GM12801 (cell line): ENCODE results near the gene TIAM2.

Experiments
- TF ChIP-seq, protein P1 (sequence below): IDR thresholded peaks from one replicate; pipeline ENCODE4 v1.5.1; 2011; ENCODE audit warnings: control low read depth; ENCODE audit not compliant: insufficient read length; ENCODE audit errors: extremely low read depth

The TIAM2 gene

DNA sequence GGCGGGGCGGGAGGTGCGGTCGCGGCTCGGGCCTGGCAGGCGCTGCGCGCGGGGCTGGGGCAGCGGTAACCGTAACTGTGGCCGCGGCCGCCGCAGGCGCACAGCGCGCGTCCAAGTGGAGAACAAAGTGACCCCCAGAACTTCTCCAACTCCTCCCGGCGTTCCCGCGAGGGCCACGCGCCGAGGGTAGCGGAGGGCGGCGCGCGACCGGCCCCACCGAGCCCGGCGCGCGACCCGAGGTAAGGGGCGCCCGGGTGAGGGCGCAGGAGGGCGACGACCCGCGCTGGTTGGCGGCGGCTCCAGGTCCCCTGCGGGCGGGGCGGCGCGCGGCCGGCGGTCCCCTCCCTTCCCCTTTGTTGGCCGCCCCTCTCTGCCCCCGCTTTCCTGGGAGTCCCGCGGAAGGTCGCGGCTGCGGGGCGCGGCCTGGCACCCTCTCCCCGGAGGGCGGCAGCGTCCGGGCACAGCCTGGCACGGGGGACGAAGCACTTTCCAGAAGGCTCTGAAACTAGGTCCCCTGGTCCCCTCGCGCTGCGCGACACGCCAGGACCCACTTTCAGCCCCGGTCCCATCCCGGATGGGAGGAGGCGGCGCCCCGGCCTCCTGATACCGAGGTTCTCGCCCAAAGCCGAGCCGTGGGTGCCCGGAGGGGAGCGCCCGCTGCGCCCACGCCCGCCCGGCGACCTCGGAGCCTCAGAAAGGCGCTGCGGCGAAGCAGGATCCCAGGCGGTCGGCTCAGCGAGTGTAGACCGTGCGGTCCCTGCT lies at the start of gene TIAM2:
Gene TIAM2 (plus strand): TSS at position 62 of the 762 bp plus-strand sequence. CDS start 133,909 bp downstream, outside the sequence.
- TF ChIP-seq, protein P1, sequence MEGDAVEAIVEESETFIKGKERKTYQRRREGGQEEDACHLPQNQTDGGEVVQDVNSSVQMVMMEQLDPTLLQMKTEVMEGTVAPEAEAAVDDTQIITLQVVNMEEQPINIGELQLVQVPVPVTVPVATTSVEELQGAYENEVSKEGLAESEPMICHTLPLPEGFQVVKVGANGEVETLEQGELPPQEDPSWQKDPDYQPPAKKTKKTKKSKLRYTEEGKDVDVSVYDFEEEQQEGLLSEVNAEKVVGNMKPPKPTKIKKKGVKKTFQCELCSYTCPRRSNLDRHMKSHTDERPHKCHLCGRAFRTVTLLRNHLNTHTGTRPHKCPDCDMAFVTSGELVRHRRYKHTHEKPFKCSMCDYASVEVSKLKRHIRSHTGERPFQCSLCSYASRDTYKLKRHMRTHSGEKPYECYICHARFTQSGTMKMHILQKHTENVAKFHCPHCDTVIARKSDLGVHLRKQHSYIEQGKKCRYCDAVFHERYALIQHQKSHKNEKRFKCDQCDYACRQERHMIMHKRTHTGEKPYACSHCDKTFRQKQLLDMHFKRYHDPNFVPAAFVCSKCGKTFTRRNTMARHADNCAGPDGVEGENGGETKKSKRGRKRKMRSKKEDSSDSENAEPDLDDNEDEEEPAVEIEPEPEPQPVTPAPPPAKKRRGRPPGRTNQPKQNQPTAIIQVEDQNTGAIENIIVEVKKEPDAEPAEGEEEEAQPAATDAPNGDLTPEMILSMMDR: no peak

DNA sequence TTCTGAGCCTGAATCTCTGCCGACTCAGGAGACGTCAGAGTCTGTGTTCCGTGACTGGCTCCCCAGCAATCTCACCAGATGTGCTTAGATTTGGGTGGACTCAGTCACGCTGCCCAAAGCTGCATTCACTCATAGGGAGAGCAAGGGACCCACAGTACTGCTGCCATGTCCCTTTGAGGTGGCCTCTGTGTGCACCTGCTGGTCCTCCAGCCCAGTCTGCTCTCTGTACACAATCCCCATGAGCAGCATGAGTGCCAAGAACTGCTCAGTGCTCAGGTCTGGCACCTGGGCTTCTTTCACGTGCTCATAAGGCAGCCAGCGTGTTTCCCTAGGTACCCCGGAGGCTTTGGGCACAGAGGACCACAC lies 44.2 kb upstream of the TIAM2 start:
- TF ChIP-seq, protein P1: no peak

DNA sequence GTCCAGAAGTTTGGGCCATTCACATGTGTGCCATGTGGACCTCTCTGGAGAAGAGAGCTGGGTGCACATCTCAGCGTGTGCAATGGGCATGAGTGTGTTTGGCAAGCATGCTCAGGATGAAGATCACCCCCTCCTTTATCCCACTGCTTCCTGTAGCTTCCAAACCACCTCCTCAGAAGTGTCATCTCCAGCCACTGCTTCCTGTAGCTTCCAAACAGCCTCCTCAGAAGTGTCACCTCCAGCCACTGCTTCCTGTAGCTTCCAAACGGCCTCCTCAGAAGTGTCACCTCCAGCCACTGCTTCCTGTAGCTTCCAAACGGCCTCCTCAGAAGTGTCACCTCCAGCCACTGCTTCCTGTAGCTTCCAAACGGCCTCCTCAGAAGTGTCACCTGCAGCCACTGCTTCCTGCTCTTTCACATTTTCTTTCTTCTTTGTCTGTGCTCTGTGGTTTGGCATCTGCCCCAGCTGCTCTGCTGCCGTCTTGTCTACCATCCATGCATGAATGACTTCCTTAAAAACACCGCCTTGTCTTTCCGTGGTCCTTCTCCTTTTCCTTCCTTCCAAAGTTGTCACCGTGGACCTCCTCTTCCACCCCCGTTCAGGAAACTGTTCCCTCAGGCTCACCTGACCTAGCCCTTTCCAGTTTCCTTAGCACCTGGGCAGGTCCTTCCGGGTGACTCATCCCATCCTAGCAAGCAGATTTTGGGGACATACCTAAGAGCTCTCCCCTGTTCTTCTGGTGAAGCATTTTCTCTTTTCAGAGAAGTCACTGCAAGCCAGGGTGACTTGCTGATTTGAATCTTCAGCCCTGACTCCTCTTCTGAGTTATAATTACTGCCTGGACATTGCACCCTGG lies 43.5 kb upstream of the TIAM2 start:
- TF ChIP-seq, protein P1: no peak

DNA sequence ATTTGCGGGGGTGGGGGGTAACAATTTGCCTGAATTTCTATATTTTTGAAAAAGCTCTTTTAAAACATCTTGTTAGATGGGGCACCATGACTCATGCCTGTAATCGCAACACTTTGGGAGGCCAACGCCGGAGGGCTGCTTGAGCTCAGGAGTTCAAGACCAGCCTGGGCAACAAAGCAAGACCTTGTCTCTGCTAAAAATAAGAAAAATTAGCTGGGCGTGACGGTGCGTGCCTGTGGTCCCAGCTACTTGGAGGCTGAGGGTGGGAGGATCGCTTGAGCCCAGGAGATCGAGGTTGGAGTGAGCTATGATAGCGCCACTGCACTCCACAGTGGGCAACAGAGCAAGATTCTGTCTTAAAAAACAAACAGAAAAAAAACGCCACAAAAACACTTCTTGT lies 41.5 kb upstream of the TIAM2 start:
- TF ChIP-seq, protein P1: no peak

DNA sequence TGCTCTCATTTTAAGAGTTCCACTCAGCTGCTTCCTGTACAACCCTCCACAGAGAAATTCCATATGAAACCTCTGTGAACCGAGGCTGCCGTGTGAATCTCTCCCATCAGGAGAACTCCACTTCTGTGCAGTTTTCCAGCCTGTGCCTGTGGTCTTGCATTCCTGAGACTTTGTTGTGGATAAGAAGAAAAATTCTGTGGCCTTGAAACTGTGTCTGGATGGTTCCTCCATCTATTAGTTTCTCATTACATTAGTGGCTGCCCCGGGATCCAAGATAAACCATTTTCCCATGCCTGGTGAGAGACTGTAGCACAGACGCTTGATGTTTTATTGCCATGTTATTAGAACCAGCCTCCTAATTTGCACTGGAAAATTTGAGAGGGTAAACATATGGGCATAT lies 40.8 kb upstream of the TIAM2 start:
- TF ChIP-seq, protein P1: no peak

DNA sequence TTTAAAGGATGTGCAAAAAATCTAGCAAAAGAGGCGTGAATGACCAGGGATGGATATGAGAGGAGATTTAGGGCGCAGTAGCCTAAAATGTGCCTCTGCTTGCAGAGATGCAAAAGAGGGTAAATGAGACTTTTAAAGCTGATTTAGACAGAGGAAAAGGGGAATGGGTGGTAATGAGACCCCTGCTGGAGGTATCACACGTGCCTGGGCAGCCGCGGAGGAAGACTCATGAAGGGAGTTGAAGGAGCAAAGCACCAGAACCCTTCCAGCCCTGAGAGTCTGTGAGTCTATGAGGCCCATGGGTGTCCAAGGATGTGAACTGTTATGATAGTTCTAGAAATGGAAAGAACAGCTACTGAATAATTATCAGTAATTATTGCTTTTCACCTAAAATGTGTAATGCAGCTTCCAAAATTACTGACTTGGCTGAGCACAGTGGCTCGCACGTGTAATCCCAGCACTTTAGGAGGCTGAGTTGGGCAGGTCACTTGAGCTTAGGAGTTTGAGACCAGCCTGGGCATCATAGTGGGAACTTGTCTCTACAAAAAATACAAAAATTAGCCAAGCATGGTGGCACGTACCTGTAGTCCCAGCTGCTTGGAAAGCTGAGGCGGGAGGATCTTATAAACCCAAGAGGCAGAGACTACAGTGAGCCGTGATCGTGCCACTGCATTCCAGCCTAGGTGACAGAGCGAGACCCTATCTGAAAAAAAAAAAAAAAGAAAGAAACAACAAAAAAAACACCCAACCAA lies 38.2 kb upstream of the TIAM2 start:
- TF ChIP-seq, protein P1: no peak

DNA sequence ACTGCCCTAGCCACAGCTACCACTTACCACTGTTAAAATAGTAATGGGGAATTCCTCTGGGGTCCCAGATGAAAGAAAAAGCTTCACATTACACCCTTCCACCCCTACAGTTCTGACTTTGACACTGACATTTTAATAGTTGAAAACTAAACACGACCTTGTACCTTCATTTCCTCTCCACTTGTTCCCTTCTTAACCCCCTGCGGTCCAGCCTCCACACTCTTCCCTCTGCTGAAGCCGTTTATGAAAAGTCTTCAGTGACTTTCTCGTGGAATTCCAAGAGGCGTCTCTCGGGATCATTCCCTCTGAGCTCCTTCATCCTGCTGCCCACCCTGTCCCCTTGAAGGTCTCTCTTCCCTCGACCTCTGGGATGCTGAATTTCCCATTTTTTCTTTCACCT lies 36.6 kb upstream of the TIAM2 start:
- TF ChIP-seq, protein P1: no peak
